Measurements from ENCODE around the gene EYA4.

EYA4 gene

DNA sequence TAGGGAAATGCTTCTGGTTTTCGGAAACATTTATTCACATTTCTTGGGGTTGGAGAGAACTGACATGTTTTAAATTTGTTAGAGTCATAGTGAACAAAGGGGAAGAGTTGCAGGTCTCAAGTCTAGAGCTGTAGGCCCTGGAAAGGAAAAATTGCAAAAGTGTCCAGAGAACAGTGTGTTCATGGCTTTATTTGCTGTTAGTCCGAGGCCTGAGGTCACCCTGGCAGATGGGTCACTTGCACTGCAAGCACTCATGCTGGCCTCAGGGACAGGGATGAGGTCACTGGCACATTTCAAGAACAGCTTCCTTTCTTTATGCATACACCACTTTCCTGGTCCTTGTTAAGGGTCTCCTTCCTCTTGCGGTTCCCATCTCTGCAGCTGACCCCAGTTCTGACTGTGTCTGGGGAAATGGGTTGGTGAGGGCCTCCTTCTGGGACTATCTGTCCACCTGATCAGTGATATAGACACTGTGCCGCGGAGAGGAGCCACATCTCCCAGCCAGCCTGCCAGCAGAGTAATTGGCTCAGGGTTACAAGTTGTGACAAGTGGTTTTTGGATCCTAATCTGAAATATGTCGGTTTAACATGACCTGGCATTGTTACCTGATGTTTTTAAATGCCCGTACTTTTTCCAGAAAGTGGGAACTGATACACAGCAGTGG lies 194.0 kb downstream of the EYA4 start:
- Histone ChIP-seq H3K4me3 (ENCODE audit: low read depth, low read length) (no peak overlapping the region), H3K4me1 (ENCODE audit: control insufficient read depth, insufficient read depth, low read length) (peaks cover 6% of the 10 kb centered on the region), H3K9me3 (ENCODE audit: control insufficient read depth, insufficient read depth, low read length) (no peaks in the 10 kb centered on the region), H3K36me3 (ENCODE audit: control insufficient read depth, insufficient read depth, low read length) (no peaks in the 10 kb centered on the region), H3K27me3 (ENCODE audit: control insufficient read depth, insufficient read depth, low read length) (no peaks in the 10 kb centered on the region), H3K9ac (ENCODE audit: low read depth, low read length) (no peak overlapping the region)

DNA sequence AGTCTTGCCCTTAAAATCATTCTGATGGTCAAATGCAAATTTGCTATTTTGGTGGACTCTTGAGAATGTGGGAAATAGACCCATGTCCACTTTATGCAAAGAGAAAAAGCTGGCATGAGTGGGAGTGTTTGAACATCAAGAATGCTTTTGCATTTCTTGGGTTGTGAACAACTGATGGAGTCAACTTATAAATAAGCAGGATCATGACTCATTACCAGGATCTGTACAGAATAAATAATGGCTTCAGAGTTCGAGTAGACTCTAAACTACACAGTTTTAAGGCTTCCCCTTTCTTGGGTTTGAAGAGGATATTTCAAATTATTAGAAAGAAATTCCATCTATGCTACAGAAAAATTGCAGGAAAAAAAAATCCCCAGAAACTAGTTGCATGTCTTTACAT lies 195.5 kb downstream of the EYA4 start:
- H3K4me1 ChIP-seq (ENCODE audit: control insufficient read depth, insufficient read depth, low read length), result peaks cover 6% of the 10 kb centered on the region
- no peaks in the 10 kb centered on the region for H3K9me3 ChIP-seq (ENCODE audit: control insufficient read depth, insufficient read depth, low read length)
- H3K9ac ChIP-seq (ENCODE audit: low read depth, low read length), result no peak overlapping the region
- no peak overlapping the region for H3K4me3 ChIP-seq (ENCODE audit: low read depth, low read length)
- H3K27me3 ChIP-seq (ENCODE audit: control insufficient read depth, insufficient read depth, low read length), result no peaks in the 10 kb centered on the region
- no peaks in the 10 kb centered on the region for H3K36me3 ChIP-seq (ENCODE audit: control insufficient read depth, insufficient read depth, low read length)

DNA sequence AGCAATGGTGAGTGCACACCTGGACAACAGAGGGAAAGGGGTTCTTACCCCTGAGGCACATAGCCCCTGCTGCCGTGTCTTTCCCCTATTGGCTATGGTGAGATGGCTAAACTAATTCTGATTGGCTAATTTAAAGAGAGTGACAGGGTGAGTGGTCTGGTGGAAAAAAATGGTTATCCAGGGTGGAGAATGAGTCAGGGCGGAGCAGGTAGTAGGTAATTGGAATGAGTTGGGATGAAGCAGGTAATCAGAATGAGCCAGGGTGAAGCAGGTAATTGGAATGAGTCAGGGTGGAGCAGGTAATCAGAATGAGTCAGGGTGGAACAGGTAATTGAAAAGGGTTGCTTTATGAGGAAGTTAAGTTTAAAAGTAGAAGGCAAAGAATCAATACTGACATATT lies 200.3 kb downstream of the EYA4 start:
- Histone ChIP-seq H3K4me1 (ENCODE audit: control insufficient read depth, insufficient read depth, low read length) (no peaks in the 10 kb centered on the region), H3K27me3 (ENCODE audit: control insufficient read depth, insufficient read depth, low read length) (no peaks in the 10 kb centered on the region), H3K4me3 (ENCODE audit: low read depth, low read length) (no peak overlapping the region), H3K36me3 (ENCODE audit: control insufficient read depth, insufficient read depth, low read length) (no peaks in the 10 kb centered on the region), H3K9me3 (ENCODE audit: control insufficient read depth, insufficient read depth, low read length) (no peaks in the 10 kb centered on the region), H3K9ac (ENCODE audit: low read depth, low read length) (no peak overlapping the region)

DNA sequence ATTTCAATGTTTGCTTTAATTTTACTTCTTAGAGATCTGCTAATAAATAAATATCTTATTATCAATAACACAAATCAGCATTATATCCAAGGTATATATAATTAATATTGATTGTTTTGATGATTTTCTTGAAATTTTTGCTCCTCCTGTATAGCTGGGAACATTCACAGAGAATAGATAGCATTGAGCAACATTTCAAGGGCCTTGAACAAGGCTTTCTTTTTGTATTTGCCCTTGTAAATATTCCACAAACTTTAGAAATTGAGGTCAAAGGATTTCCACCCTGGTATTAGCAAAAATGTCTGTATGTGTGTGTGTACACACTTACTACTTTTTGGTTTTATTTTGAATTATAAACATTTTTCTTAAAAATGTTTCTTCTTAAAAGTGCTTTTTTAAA lies 205.6 kb downstream of the EYA4 start:
- Histone ChIP-seq H3K9ac (ENCODE audit: low read depth, low read length) (no peak overlapping the region), H3K4me1 (ENCODE audit: control insufficient read depth, insufficient read depth, low read length) (no peaks in the 10 kb centered on the region), H3K9me3 (ENCODE audit: control insufficient read depth, insufficient read depth, low read length) (no peaks in the 10 kb centered on the region), H3K27me3 (ENCODE audit: control insufficient read depth, insufficient read depth, low read length) (no peaks in the 10 kb centered on the region), H3K36me3 (ENCODE audit: control insufficient read depth, insufficient read depth, low read length) (no peaks in the 10 kb centered on the region), H3K4me3 (ENCODE audit: low read depth, low read length) (no peak overlapping the region)

DNA sequence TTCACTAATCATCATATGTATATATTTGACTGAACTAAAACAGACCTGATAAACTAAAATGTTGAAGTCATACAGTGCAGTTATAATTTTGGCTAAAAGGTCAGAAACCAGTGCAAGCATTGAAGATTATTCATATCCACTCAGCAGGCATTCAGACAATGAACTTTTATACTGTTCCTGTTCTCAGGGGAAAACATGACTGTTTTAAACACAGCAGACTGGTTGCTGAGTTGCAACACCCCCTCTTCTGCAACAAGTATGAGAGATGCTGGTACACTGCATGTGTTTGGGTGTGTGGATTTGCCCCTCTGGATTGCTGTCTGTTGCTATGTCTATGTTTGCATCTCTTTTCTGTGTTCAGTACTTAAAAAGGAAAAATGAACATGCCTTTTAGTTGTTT lies 206.8 kb downstream of the EYA4 start:
- no peak overlapping the region for H3K4me3 ChIP-seq (ENCODE audit: low read depth, low read length)
- no peak overlapping the region for H3K9ac ChIP-seq (ENCODE audit: low read depth, low read length)
- no peaks in the 10 kb centered on the region for H3K9me3 ChIP-seq (ENCODE audit: control insufficient read depth, insufficient read depth, low read length)
- H3K36me3 ChIP-seq (ENCODE audit: control insufficient read depth, insufficient read depth, low read length), result no peaks in the 10 kb centered on the region
- H3K27me3 ChIP-seq (ENCODE audit: control insufficient read depth, insufficient read depth, low read length), result no peaks in the 10 kb centered on the region
- no peaks in the 10 kb centered on the region for H3K4me1 ChIP-seq (ENCODE audit: control insufficient read depth, insufficient read depth, low read length)

DNA sequence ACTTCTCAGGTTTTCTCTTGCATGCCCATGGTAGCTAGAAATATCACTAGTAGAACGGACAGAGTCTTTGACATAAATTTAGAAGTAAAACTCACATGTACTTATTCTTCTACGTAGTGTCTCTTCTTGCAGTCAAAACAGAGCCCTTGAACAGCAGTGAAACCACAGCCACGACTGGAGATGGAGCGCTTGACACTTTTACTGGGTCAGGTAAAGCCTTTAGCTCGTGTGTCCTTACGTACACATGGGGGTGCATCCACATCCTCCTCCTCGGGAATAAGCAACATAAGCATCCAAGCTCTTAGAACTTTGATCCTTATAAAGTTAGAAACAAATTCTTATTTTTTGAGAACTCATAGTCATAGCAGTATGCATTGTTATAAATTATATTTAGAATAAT lies 215.3 kb downstream of the EYA4 start:
- H3K9me3 ChIP-seq (ENCODE audit: control insufficient read depth, insufficient read depth, low read length), result no peaks in the 10 kb centered on the region
- no peak overlapping the region for H3K9ac ChIP-seq (ENCODE audit: low read depth, low read length)
- no peaks in the 10 kb centered on the region for H3K4me1 ChIP-seq (ENCODE audit: control insufficient read depth, insufficient read depth, low read length)
- H3K36me3 ChIP-seq (ENCODE audit: control insufficient read depth, insufficient read depth, low read length), result no peaks in the 10 kb centered on the region
- H3K27me3 ChIP-seq (ENCODE audit: control insufficient read depth, insufficient read depth, low read length), result no peaks in the 10 kb centered on the region
- no peak overlapping the region for H3K4me3 ChIP-seq (ENCODE audit: low read depth, low read length)

DNA sequence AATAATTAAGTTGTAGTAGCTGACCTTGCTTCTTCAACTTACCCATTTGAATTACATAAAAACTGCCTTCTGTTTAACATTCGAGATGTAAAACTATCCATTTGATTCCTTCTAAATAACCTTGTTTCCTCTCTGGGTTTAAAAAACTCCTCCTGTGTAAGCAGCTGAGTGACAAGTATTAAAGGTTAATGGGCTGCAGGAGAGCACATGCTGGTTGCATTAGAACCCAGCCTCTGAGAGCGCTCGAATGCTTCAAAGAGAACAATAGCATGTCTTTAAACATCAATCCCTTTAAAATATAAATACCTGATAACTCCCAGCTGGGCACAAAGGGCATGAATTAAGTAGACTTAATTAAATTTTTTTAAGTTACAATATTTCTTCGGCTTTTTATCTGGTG lies 215.8 kb downstream of the EYA4 start:
- no peaks in the 10 kb centered on the region for H3K9me3 ChIP-seq (ENCODE audit: control insufficient read depth, insufficient read depth, low read length)
- no peaks in the 10 kb centered on the region for H3K27me3 ChIP-seq (ENCODE audit: control insufficient read depth, insufficient read depth, low read length)
- no peaks in the 10 kb centered on the region for H3K4me1 ChIP-seq (ENCODE audit: control insufficient read depth, insufficient read depth, low read length)
- H3K9ac ChIP-seq (ENCODE audit: low read depth, low read length), result no peak overlapping the region
- H3K4me3 ChIP-seq (ENCODE audit: low read depth, low read length), result no peak overlapping the region
- H3K36me3 ChIP-seq (ENCODE audit: control insufficient read depth, insufficient read depth, low read length), result no peaks in the 10 kb centered on the region

DNA sequence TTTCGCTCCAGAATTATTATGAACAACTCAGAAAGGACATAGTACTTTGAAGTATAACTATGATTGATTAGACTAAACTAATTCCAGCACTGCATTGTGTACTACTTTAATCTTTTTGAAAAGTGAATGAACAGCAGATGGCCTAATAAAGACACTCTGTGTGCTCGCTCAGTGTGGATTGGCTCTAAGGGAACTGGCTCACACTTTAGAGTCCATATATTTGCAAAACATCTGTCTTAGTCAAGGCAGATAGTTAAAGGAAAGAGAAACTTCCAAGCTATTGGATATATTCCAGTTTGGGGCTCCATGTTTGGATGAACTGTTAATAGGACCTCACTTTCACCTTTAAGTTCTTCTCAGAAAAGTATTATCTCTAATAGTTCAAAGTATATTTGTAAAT lies 218.9 kb downstream of the EYA4 start:
- H3K9ac ChIP-seq (ENCODE audit: low read depth, low read length), result no peak overlapping the region

DNA sequence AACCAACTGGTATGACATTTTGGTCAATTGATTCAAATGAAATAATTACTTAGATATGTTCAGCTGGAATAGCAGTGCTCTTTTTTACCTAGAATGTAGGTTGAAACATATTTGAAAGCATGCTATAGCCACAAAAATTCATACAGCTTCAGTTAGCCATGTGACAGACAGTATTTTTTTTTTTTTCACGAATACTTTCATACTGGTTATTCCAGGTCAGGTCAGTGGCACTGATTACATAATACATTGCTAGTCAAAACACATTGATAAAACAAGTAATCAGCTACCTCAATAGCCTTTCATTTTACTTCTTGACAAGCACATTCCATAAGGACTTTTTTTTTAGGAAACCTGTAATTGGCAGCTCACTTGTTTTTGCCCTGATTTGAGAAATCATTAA lies 222.6 kb downstream of the EYA4 start:
- Histone ChIP-seq H3K36me3 (ENCODE audit: control insufficient read depth, insufficient read depth, low read length) (no peaks in the 10 kb centered on the region), H3K27me3 (ENCODE audit: control insufficient read depth, insufficient read depth, low read length) (no peaks in the 10 kb centered on the region), H3K9me3 (ENCODE audit: control insufficient read depth, insufficient read depth, low read length) (no peaks in the 10 kb centered on the region), H3K4me1 (ENCODE audit: control insufficient read depth, insufficient read depth, low read length) (no peaks in the 10 kb centered on the region), H3K4me3 (ENCODE audit: low read depth, low read length) (no peak overlapping the region), H3K9ac (ENCODE audit: low read depth, low read length) (no peak overlapping the region)

More for the DNA sequence above, 218.9 kb downstream of the EYA4 start:
- H3K9me3 ChIP-seq (ENCODE audit: control insufficient read depth, insufficient read depth, low read length), result no peaks in the 10 kb centered on the region
- H3K27me3 ChIP-seq (ENCODE audit: control insufficient read depth, insufficient read depth, low read length), result no peaks in the 10 kb centered on the region
- H3K36me3 ChIP-seq (ENCODE audit: control insufficient read depth, insufficient read depth, low read length), result no peaks in the 10 kb centered on the region
- H3K4me1 ChIP-seq (ENCODE audit: control insufficient read depth, insufficient read depth, low read length), result no peaks in the 10 kb centered on the region
- H3K4me3 ChIP-seq (ENCODE audit: low read depth, low read length), result no peak overlapping the region

DNA sequence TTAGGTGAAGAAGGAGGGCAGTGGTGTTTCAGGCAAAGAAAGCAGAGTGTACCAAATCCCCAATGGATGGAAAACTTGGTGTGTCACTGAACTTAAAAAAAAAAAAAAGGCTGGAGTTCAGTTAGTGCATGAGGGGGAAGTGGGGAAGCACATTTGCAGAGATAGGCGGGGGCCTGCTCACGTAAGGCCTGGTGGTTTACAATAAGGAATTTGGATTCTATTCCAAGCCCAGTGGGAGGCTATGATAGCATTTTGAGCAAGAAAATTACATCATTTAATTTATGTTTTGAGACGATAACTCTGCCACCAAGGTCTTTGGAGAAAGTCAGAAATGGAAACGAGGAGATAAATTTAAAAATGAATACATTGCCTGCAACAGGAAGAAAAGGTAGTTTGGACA lies 225.5 kb downstream of the EYA4 start:
- Histone ChIP-seq H3K27me3 (ENCODE audit: control insufficient read depth, insufficient read depth, low read length) (no peaks in the 10 kb centered on the region), H3K36me3 (ENCODE audit: control insufficient read depth, insufficient read depth, low read length) (no peaks in the 10 kb centered on the region), H3K4me3 (ENCODE audit: low read depth, low read length) (no peak overlapping the region)

DNA sequence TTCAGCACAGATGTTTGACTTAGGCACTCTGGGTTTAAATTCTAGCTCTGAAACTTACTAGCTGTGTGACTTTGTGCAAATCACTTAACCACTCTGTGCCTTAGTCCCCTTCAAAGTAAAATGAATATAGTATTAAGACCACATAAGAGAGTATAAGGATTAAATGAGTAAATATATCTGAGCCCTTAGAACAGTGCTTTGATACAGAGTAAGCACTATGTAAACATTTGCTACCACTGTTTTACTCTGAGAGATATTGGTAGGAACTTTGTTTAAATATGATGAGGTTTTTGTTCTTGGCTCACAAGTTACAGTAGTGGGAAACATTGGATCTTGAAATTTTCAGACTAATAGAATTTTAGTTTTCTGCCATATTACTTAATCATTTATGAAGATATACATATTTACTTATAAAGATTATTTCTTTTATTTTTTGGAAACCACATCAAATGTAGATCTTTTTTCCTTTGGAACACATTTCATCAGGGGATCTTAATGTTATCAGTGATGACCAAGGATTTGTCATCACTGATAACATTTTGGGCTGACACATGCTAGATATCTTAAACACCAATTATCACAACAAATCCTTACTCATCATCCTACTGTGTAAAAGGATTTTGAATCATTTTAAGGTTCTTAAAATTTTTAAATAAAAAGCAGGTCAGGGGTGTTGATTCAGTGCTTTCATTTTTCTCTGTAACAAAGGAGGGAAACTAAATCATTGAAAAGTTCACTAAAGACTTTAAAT lies 226.2 kb downstream of the EYA4 start:
- no peaks in the 10 kb centered on the region for H3K36me3 ChIP-seq (ENCODE audit: control insufficient read depth, insufficient read depth, low read length)
- no peak overlapping the region for H3K9ac ChIP-seq (ENCODE audit: low read depth, low read length)
- no peaks in the 10 kb centered on the region for H3K27me3 ChIP-seq (ENCODE audit: control insufficient read depth, insufficient read depth, low read length)
- H3K4me1 ChIP-seq (ENCODE audit: control insufficient read depth, insufficient read depth, low read length), result no peaks in the 10 kb centered on the region
- no peaks in the 10 kb centered on the region for H3K9me3 ChIP-seq (ENCODE audit: control insufficient read depth, insufficient read depth, low read length)
- no peak overlapping the region for H3K4me3 ChIP-seq (ENCODE audit: low read depth, low read length)

More for the DNA sequence above, 225.5 kb downstream of the EYA4 start:
- H3K9me3 ChIP-seq (ENCODE audit: control insufficient read depth, insufficient read depth, low read length), result no peaks in the 10 kb centered on the region
- H3K9ac ChIP-seq (ENCODE audit: low read depth, low read length), result no peak overlapping the region
- H3K4me1 ChIP-seq (ENCODE audit: control insufficient read depth, insufficient read depth, low read length), result no peaks in the 10 kb centered on the region

DNA sequence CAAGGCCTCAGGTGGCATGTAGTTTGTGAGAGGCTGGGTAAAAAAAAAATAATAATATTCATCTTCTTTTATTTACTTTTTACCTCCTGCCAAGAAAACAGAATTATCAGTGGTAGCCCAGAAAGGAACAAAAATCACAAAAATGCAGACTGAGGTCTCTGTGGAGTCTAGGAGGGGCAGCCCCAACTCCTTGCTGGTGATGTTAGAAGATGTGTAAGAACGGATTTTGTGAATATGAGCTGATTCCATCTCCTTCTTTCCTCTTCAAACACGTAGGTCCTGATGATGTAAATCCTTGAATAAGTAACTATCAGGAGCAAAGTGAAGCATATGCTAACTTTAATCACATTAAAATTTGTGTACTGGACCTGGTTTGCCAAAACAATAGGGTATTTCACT lies 226.8 kb downstream of the EYA4 start:
- H3K9ac ChIP-seq (ENCODE audit: low read depth, low read length), result no peak overlapping the region
- H3K9me3 ChIP-seq (ENCODE audit: control insufficient read depth, insufficient read depth, low read length), result no peaks in the 10 kb centered on the region
- H3K36me3 ChIP-seq (ENCODE audit: control insufficient read depth, insufficient read depth, low read length), result no peaks in the 10 kb centered on the region

More for the DNA sequence above, 226.8 kb downstream of the EYA4 start:
- no peaks in the 10 kb centered on the region for H3K4me1 ChIP-seq (ENCODE audit: control insufficient read depth, insufficient read depth, low read length)
- no peak overlapping the region for H3K4me3 ChIP-seq (ENCODE audit: low read depth, low read length)
- H3K27me3 ChIP-seq (ENCODE audit: control insufficient read depth, insufficient read depth, low read length), result no peaks in the 10 kb centered on the region
